PC-9 (cell line): ENCODE data around the gene AP4S1. TPM values are rescaled to one million over a fixed set of nuclear protein-coding genes. Genes with fewer than 3 reads are reported as not detected.

Source experiments
- BruUV-seq: library from RNA; stranded (reverse); fragments of 400-500 nt; replicated peaks from 2 replicates; lab custom pipeline; 2021; lab: Mats Ljungman, UMichigan
- CTCF ChIA-PET: fragments of 300-600 bp; sonication (Branson Sonifier 250); formaldehyde crosslinking; loops from one replicate; lab custom pipeline; 2022; ENCODE audit warnings: antibody characterized with exemption; lab: Charles Lee
- POLR2A ChIA-PET: fragments of 300-600 bp; sonication (Branson Sonifier 250); formaldehyde crosslinking; loops from one replicate; lab custom pipeline; 2022; ENCODE audit warnings: antibody characterized with exemption; ENCODE audit not compliant: unreplicated experiment; lab: Charles Lee
- DNase-seq, 2 experiments: peaks; one replicate each; pipeline versions ENCODE4 v3.0.0 to v3.0.0-alpha.2; 2015 to 2022; ENCODE audit warnings: mixed read lengths in 1 of 2
- H2AFZ ChIP-seq: fragments of 200-600 bp; sonication (generic); 2 replicates; pipeline ENCODE4 v1.8.1; 2017; ENCODE audit warnings: antibody characterized with exemption
- H3F3A ChIP-seq: fragments of 200-600 bp; sonication (generic); 2 replicates; pipeline ENCODE4 v1.8.1; 2017; ENCODE audit warnings: antibody characterized with exemption, mild to moderate bottlenecking, low read depth; ENCODE audit not compliant: insufficient read depth
- H3K27ac ChIP-seq: fragments of 200-600 bp; sonication (generic); 2 replicates; pipeline ENCODE4 v1.6.1; 2016; ENCODE audit warnings: mixed run types
- H3K27me3 ChIP-seq: fragments of 200-600 bp; sonication (generic); 2 replicates; pipeline ENCODE4 v1.6.1; 2016; ENCODE audit warnings: low read depth, mixed run types; ENCODE audit not compliant: insufficient read depth
- H3K36me3 ChIP-seq: fragments of 200-600 bp; sonication (generic); 2 replicates; pipeline ENCODE4 v1.6.1; 2016; ENCODE audit warnings: low read depth, mixed run types
- H3K4me1 ChIP-seq: fragments of 200-600 bp; sonication (generic); replicated peaks from 2 replicates; pipeline ENCODE4 v1.6.1; 2016; ENCODE audit warnings: mixed run types; ENCODE audit not compliant: insufficient read depth
- H3K4me2 ChIP-seq: fragments of 200-600 bp; sonication (generic); 2 replicates; pipeline ENCODE4 v1.6.1; 2017; ENCODE audit warnings: mixed run types
- H3K4me3 ChIP-seq: fragments of 200-600 bp; sonication (generic); 2 replicates; pipeline ENCODE4 v1.6.1; 2016; ENCODE audit warnings: mixed run types
- H3K79me2 ChIP-seq: fragments of 200-600 bp; sonication (generic); 2 replicates; pipeline ENCODE4 v1.6.1; 2017; ENCODE audit warnings: low read depth, mixed run types
- H3K9me2 ChIP-seq: fragments of 200-600 bp; sonication (generic); 2 replicates; pipeline ENCODE4 v1.8.1; 2017; ENCODE audit warnings: mild to moderate bottlenecking; ENCODE audit not compliant: insufficient read depth
- H3K9me3 ChIP-seq: fragments of 200-600 bp; sonication (generic); 2 replicates; pipeline ENCODE4 v1.8.1; 2016; ENCODE audit warnings: low read depth; ENCODE audit not compliant: insufficient read depth
- H4K20me1 ChIP-seq: fragments of 200-600 bp; sonication (generic); 2 replicates; pipeline ENCODE4 v1.8.1; 2017; ENCODE audit not compliant: insufficient read depth
- CTCF ChIP-seq: fragments of 200-600 bp; sonication (generic); conservative IDR thresholded peaks from 2 replicates; pipeline ENCODE4 v1.6.1; 2017; ENCODE audit warnings: mixed run types, antibody characterized with exemption, mild to moderate bottlenecking, moderate library complexity
- EZH2 ChIP-seq: fragments of 200-600 bp; sonication (generic); IDR thresholded peaks from 2 replicates; pipeline ENCODE4 v1.8.0; 2017; ENCODE audit warnings: antibody characterized with exemption, low read depth
- intact Hi-C: fragments of 100-400 bp; cut with micrococcal nuclease; formaldehyde crosslinking; loops from one replicate; pipeline ENCODE4 v1.10.0; 2022; ENCODE audit not compliant: unreplicated experiment
- total RNA-seq: library from RNA; stranded (reverse); gene quantifications from 2 replicates; pipeline ENCODE4 v1.2.3, GENCODE V29; 2021

Gene AP4S1
- total RNA-seq, 1 experiment from 2014 or later = 2.8 TPM

- no peak overlapping the region for H3K27ac ChIP-seq
- no peak overlapping the region for H3K4me3 ChIP-seq
- H3K36me3 ChIP-seq = no peaks in the 10 kb centered on the region
- 0 out of 2 replicates have a peak, but pooled peaks cover 2% of the 10 kb centered on the region for H3F3A ChIP-seq
- no peak for TF ChIP-seq CTCF
- no peak for TF ChIP-seq EZH2
- no peaks in the 10 kb centered on the region for H3K27me3 ChIP-seq
- peaks cover 7% of the 10 kb centered on the region for H4K20me1 ChIP-seq
- no TSS peak for BruUV-seq
- no peaks in the 10 kb centered on the region for H3K4me1 ChIP-seq
- peaks cover 45% of the 10 kb centered on the region for H3K79me2 ChIP-seq
- no peaks in the 10 kb centered on the region for H3K9me2 ChIP-seq
- no peak overlapping the region for H3K4me2 ChIP-seq
- ChIA-PET POLR2A (no interaction called here), CTCF (interaction anchor here (0.6 kb wide), 2 partner anchors 32 to 1492 kb away, joined by 3 to 5 read pairs; no protein-coding TSS in a partner anchor)
- intact Hi-C loops = no loop called here
- H3K9me3 ChIP-seq = no peaks in the 10 kb centered on the region
- no peak overlapping the region for H2AFZ ChIP-seq
- DNase-seq = no peak
Observed at GRCh38 chr14:30985796-30986195, 39.7 kb upstream of the AP4S1 start.

- no peaks in the 10 kb centered on the region for H3K9me3 ChIP-seq
- no peaks in the 10 kb centered on the region for H3K9me2 ChIP-seq
- TF ChIP-seq CTCF (no peak), EZH2 (no peak)
- H3K36me3 ChIP-seq = no peaks in the 10 kb centered on the region
- no peak for DNase-seq
- H3K4me1 ChIP-seq = no peaks in the 10 kb centered on the region
- BruUV-seq = no TSS peak
- no peak overlapping the region for H3K4me3 ChIP-seq
- H3K4me2 ChIP-seq = no peak overlapping the region
- no peak overlapping the region for H2AFZ ChIP-seq
- no peaks in the 10 kb centered on the region for H3F3A ChIP-seq
- H3K27ac ChIP-seq = no peak overlapping the region
- H4K20me1 ChIP-seq = peaks cover 3% of the 10 kb centered on the region
- H3K79me2 ChIP-seq = peaks cover 47% of the 10 kb centered on the region
- ChIA-PET POLR2A (no interaction called here), CTCF (no interaction called here)
- H3K27me3 ChIP-seq = no peaks in the 10 kb centered on the region
- intact Hi-C loops = no loop called here
Observed at GRCh38 chr14:30988509-30988908, 36.9 kb upstream of the AP4S1 start.

GRCh38 chr14:30990770-30991169 is 34.7 kb upstream of the AP4S1 start:
- Histone ChIP-seq H3K79me2 (peaks cover 59% of the 10 kb centered on the region), H3K9me2 (no peaks in the 10 kb centered on the region), H3K4me1 (no peaks in the 10 kb centered on the region), H3K4me3 (no peak overlapping the region), H3F3A (no peaks in the 10 kb centered on the region), H2AFZ (no peak overlapping the region), H3K36me3 (no peaks in the 10 kb centered on the region), H3K4me2 (no peak overlapping the region), H3K9me3 (no peaks in the 10 kb centered on the region), H3K27ac (no peak overlapping the region), H4K20me1 (peaks cover 3% of the 10 kb centered on the region), H3K27me3 (no peaks in the 10 kb centered on the region)
- TF ChIP-seq EZH2 (no peak), CTCF (no peak)
- BruUV-seq = no TSS peak
- intact Hi-C loops = no loop called here
- no peak for DNase-seq
- ChIA-PET POLR2A (no interaction called here), CTCF (no interaction called here)
